ENCODE measurements around the gene ABI3BP. TPM values are rescaled to one million over a fixed set of nuclear protein-coding genes. Genes with fewer than 3 reads are reported as not detected.

ABI3BP gene
- total RNA-seq, 1 donor from 2014 or later, result 91.1 TPM

GRCh38 chr3:100717637-100718487 is 275.4 kb downstream of the ABI3BP start:
- Histone ChIP-seq H3K9me3 (no peaks in the 10 kb centered on the region), H3K4me3 (no peak overlapping the region), H3K36me3 (peaks cover 0 to 44% of the 10 kb centered on the region in 2 donors), H3K27ac (no peak overlapping the region), H3K4me1 (peaks cover 45% of the 10 kb centered on the region), H3K27me3 (no peaks in the 10 kb centered on the region)
- intact Hi-C loops (cut with DNase I), result no loop called here
- DNase-seq (ENCODE audit: extremely low spot score in 2 of 2), result no peak
- TF ChIP-seq CTCF (IDR thresholded peaks at IDR 0.05) (no peak), POLR2A (IDR thresholded peaks at IDR 0.05) (no peak), POLR2AphosphoS5 (IDR thresholded peaks at IDR 0.05; ENCODE audit: insufficient read depth in 1 of 2, low read depth in 1 of 2) (no peak)

GRCh38 chr3:100717063-100717462 is 276.2 kb downstream of the ABI3BP start:
- Histone ChIP-seq H3K36me3 (peaks cover 0 to 41% of the 10 kb centered on the region in 2 donors), H3K9me3 (no peaks in the 10 kb centered on the region), H3K27me3 (no peaks in the 10 kb centered on the region), H3K27ac (no peak overlapping the region), H3K4me3 (no peak overlapping the region), H3K4me1 (peaks cover 52% of the 10 kb centered on the region)
- intact Hi-C loops (cut with DNase I), result no loop called here
- TF ChIP-seq POLR2A (IDR thresholded peaks at IDR 0.05), result no peak
- no peak for TF ChIP-seq POLR2AphosphoS5 (IDR thresholded peaks at IDR 0.05; ENCODE audit: insufficient read depth in 1 of 2, low read depth in 1 of 2)
- TF ChIP-seq CTCF (IDR thresholded peaks at IDR 0.05), result no peak
- no peak for DNase-seq (ENCODE audit: extremely low spot score in 2 of 2)

GRCh38 chr3:100715176-100715575 is 278.0 kb downstream of the ABI3BP start:
- no peak overlapping the region for H3K4me3 ChIP-seq
- H3K27ac ChIP-seq, result no peak overlapping the region
- H3K36me3 ChIP-seq, result peaks cover 0 to 22% of the 10 kb centered on the region in 2 donors
- H3K9me3 ChIP-seq, result no peaks in the 10 kb centered on the region
- no peaks in the 10 kb centered on the region for H3K27me3 ChIP-seq
- TF ChIP-seq POLR2AphosphoS5 (IDR thresholded peaks at IDR 0.05; ENCODE audit: insufficient read depth in 1 of 2, low read depth in 1 of 2), result no peak
- no peak for TF ChIP-seq CTCF (IDR thresholded peaks at IDR 0.05)
- no peak for TF ChIP-seq POLR2A (IDR thresholded peaks at IDR 0.05)
- H3K4me1 ChIP-seq, result peaks cover 71% of the 10 kb centered on the region
- intact Hi-C loops (cut with DNase I), result no loop called here
- no peak for DNase-seq (ENCODE audit: extremely low spot score in 2 of 2)

- peaks cover 0 to 9% of the 10 kb centered on the region in 2 donors for H3K36me3 ChIP-seq
Observed at GRCh38 chr3:100710261-100710968, 282.8 kb downstream of the ABI3BP start.

More at GRCh38 chr3:100710261-100710968, 282.8 kb downstream of the ABI3BP start:
- no peak for DNase-seq (ENCODE audit: extremely low spot score in 2 of 2)
- H3K27ac ChIP-seq, result peak overlapping the region; percentile 98
- intact Hi-C loops (cut with DNase I), result no loop called here
- no peaks in the 10 kb centered on the region for H3K9me3 ChIP-seq
- H3K27me3 ChIP-seq, result no peaks in the 10 kb centered on the region
- TF ChIP-seq POLR2AphosphoS5 (IDR thresholded peaks at IDR 0.05; ENCODE audit: insufficient read depth in 1 of 2, low read depth in 1 of 2) (no peak), POLR2A (IDR thresholded peaks at IDR 0.05) (no peak), CTCF (IDR thresholded peaks at IDR 0.05) (no peak)
- peaks cover 51% of the 10 kb centered on the region for H3K4me1 ChIP-seq
- peak overlapping the region; percentile 74 to 85 for H3K4me3 ChIP-seq

All from vagina (tissue), 2 donors.